NCI-H2196 treated with DMSO at 0.1 percent for 48 hours (cell line): ENCODE data around the gene PTCH2.
"Not testable (repeated sequence)": the region's sequence is repeated elsewhere in the genome, so short reads cannot be mapped to it uniquely, and the experiment has no call there.

Source experiments
- DNase-seq: peaks from one replicate; lab custom pipeline; 2025; ENCODE audit not compliant: unreplicated experiment; lab: John Stamatoyannopoulos, UW

The PTCH2 gene

GRCh38 chr1:44819608-44820327 lies 23.3 kb downstream of the PTCH2 start:
- DNase-seq = no peak

GRCh38 chr1:44819196-44819607 lies 23.9 kb downstream of the PTCH2 start:
- no peak for DNase-seq

GRCh38 chr1:44817771-44818495 lies 25.1 kb downstream of the PTCH2 start:
- no peak for DNase-seq

- no peak for DNase-seq
These were observed 25.7 kb downstream of the PTCH2 start for GRCh38 chr1:44817307-44817706.

- not testable (repeated sequence) for DNase-seq
These were observed 27.1 kb downstream of the PTCH2 start for GRCh38 chr1:44815926-44816325.

GRCh38 chr1:44812822-44813543 lies 30.1 kb downstream of the PTCH2 start:
- DNase-seq = no peak

- no peak for DNase-seq
These were observed 31.8 kb downstream of the PTCH2 start for GRCh38 chr1:44811234-44811633.

- not testable (repeated sequence) for DNase-seq
These were observed 32.3 kb downstream of the PTCH2 start for GRCh38 chr1:44810762-44811105.

- DNase-seq = peak; percentile 71
These were observed 32.8 kb downstream of the PTCH2 start for GRCh38 chr1:44810101-44810761.

- no peak for DNase-seq
These were observed 33.8 kb downstream of the PTCH2 start for GRCh38 chr1:44808938-44809917.

GRCh38 chr1:44808063-44808937 lies 34.8 kb downstream of the PTCH2 start, which contains the start of gene BTBD19:
BTBD19 (plus strand) TSS chr1:44808523; CDS start chr1:44808821, 298 bp downstream.
- DNase-seq = no peak

- DNase-seq = peak; percentile 95
These were observed 35.5 kb downstream of the PTCH2 start for GRCh38 chr1:44807364-44808062.

- DNase-seq = no peak
These were observed 36.2 kb downstream of the PTCH2 start, which contains the start of gene DYNLT4 for GRCh38 chr1:44806704-44807363. DYNLT4 (minus strand) TSS chr1:44807351; CDS start chr1:44806668, 683 bp downstream.

- no peak for DNase-seq
These were observed 36.9 kb downstream of the PTCH2 start for GRCh38 chr1:44806025-44806703.

GRCh38 chr1:44805311-44806024 lies 37.6 kb downstream of the PTCH2 start:
- no peak for DNase-seq

- DNase-seq = no peak
These were observed 39.5 kb downstream of the PTCH2 start for GRCh38 chr1:44803312-44804095.
